Glomerular visceral epithelial cell (primary cell): ENCODE results near the gene CRABP1.

Source experiments
- DNase-seq: peaks from one replicate; pipeline ENCODE4 v3.0.0-alpha.2; 2016; ENCODE audit errors: extremely low spot score

Gene CRABP1

DNA sequence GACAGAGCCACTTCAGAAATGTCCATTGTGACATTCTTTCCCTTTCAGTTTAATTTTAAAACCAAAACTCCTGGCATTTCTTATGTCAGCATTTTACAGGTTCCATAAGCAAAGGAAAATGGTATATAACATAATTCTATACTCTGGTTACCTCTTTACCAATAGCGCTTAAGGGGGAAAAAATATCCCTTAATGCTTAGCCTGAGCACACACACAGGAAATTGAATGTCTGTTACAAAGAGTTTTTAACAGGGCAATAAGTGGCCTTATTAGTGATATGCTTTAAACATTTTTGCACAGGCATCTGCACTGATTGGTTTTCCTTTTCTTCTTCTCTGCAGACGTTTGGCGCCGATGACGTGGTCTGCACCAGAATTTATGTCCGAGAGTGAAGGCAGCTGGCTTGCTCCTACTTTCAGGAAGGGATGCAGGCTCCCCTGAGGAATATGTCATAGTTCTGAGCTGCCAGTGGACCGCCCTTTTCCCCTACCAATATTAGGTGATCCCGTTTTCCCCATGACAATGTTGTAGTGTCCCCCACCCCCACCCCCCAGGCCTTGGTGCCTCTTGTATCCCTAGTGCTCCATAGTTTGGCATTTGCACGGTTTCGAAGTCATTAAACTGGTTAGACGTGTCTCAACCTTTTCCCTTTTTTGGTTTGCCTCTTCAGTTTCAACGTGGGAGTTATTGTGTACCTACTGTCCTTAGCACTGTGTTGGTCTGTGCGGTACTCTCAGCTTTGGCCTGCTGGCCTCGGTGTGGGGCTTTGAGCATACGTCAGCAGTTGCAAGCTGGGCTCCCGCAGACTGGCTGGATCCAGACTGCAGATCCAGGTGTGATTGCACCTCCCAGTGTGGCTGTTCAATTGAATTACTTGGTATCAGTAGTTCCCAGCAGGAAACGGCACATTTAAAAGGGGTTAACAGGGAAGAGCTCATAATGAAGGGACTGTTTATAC, 7.7 kb downstream of the CRABP1 start:
- DNase-seq = no peak

DNA sequence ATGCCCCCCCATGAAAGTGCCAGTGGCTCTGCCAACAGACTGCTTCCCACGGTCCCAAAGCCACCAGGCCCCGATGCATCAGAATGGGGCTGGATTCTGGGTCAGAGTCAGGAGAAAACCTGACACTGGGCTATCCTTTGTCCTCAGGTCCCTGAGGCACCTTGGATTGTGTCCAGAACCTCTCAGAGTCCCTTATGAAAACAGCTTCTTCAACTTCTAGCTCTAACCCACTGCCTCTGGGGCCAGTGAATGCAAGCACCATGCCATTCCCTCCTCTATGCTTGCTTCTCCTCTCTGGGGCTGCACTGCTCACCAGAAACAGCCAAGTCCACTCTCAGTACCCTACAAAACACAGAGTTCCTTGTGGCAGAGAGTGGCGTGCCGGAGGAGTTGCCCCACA, 9.9 kb downstream of the CRABP1 start:
- no peak for DNase-seq

DNA sequence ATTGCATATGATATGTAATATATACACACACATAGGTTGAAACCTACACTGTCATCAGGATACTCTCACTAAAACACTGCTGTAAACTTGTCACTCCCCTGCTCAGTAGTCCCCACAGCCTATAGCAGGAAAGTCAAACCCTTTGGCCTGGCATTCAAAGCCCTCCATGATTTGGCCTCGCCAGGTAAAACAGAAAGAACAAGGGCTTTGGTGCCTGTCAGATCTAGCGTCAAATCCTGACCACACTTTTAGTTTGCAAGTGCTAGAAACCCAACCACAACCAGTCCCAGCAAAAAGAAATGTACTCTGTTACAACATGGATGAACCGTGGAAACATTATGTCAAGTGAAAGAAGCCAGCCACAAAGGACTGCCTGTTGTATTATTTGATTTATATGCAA, 11.4 kb downstream of the CRABP1 start:
- DNase-seq = no peak

- peak; percentile 22 for DNase-seq
These were observed 12.9 kb downstream of the CRABP1 start for GRCh38 chr15:78353093-78353492.

DNA sequence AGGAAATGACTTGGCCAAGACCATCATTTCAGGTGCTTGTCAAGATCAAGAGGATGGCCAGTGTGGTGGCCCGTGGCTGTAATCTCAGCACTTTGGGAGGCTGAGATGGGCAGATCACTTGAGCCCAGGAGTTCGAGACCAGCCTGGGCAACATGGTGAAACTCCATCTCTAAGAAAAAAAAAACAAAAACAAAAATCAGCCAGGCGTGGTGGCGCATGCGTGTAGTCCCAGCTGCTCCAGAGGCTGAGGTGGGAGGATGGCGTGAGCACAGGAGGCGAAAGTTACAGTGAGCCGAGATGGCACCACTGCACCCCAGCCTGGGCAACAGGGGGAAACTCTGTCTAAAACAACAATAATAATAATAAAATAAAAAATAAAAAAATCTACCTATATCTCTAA, 15.0 kb downstream of the CRABP1 start:
- no peak for DNase-seq

GRCh38 chr15:78358102-78358870, 18.1 kb downstream of the CRABP1 start:
- DNase-seq = no peak

DNA sequence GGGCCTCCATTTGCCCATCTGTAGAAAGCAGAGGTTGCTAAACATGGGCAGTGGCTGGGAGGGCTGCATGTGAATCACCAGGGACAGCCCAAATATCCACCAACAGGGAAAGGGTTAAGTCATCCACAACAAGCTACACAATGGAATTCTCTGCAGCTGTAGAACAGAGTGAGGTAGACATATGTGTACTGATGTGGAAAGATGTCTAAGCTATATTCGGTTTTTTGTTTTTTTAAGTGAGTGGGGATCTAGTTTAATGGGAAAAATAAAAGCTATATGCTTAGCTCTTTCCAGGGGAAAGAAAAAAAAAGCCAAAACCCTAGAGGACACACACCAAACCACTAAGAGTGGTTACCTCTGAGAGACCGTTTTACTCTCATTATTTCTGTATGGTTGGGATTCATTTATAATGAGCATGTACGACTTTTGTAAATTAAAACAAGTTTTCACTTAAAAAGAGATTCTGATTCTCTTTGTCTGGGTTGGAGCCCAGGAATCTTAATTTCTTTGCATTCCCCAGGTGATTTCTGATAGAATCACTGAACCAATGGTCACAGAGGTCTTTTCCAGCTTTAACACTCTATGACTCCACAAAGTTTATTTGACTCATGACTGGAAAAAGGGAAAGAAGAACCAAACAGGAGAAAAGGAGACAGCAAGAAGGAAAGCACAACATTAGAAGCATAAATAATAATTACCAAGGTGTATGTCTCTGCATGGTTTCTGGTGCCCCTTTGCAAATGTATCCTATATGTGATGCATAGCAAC, 19.1 kb downstream of the CRABP1 start:
- no peak for DNase-seq

GRCh38 chr15:78360367-78360801, 20.2 kb downstream of the CRABP1 start:
- DNase-seq = no peak

- DNase-seq = no peak
These were observed 21.0 kb downstream of the CRABP1 start for GRCh38 chr15:78360958-78361718.

GRCh38 chr15:78361771-78362506, 21.8 kb downstream of the CRABP1 start:
- no peak for DNase-seq

DNA sequence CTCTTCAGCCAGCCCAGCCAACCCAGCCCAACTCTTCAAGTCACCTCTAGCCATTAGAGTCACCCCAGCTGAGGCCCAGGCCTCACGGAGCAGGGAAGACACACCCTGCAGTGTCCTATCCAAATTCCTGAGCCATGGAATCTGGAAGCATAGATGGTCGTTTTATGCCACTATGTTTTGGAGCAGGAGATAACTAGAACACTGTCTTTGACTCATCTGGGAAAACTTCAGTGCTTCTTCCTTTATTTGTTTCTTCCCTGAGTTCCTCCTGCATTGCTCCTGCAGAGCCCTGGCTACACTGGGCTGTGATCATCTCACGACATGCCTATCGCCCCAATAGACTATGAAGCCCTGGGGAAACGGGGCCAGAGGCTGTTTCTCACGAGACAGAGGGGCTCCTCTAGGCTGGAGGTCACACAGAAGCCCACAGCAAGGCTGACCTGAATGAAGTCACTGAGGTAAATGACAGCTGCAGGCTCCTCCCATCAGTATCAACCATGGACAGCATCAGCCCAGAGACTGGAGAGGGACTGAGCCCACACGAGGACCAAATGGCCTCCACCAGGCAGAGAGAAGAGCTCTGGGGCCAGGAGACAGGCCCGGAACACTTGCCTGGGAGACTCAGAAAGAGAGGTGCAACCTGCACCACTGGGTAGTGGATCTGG, 22.7 kb downstream of the CRABP1 start:
- no peak for DNase-seq

DNA sequence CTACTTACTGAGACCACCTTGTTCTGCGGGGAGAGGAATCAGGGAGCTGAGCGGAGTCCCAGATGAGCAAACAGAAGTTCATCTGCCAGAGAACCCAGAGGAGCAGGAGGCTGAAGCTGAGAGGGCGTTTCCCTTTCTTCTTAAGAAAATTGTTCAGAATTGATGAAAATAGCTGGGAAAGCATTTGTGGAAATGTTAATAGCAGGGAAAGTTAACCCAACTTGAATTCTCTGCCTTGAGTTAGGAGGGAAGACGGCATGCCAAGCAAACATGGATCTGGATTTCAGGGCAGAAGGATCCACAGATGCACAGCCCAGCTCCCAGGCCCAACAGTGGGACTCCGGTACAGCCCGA, 23.2 kb downstream of the CRABP1 start:
- no peak for DNase-seq

DNA sequence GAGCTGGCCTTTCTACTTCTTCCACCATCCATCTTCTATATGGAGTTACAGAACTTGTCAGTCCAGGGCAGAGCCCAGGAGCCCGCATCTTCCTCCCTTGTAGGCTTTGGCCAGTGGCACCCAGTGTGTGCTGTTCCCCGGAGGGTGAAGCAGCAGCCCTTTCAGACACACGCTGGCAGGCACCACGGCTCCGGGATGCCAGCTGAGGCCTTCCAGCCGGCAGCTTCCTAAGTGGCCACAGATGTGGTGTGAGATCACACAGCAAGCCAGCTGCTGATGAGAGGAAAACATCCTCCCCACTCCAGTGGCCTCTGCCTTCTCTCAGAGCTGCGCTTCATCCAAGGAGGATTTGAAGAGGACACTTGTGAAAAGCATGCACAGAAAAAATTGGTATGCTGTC, 24.1 kb downstream of the CRABP1 start:
- DNase-seq = no peak

DNA sequence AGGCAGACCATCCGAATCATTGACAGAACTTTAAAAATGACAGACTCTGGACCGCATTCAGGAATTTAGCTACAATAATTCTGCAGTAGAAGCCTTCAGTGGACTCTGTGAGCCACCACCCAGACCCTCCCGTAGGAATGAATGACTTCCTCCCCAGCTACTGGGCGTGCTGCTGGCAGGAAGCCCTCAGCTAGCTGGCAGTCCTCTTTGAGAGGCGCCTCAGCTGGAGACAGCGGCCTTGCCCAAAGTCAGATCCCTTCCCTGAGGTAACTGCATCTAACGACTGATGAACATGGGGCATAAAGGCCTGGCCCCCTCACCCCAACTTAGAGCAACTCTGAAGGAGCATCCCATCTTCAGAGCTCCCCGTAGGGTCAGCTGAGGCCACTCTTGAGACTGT, 25.8 kb downstream of the CRABP1 start:
- DNase-seq = no peak

DNA sequence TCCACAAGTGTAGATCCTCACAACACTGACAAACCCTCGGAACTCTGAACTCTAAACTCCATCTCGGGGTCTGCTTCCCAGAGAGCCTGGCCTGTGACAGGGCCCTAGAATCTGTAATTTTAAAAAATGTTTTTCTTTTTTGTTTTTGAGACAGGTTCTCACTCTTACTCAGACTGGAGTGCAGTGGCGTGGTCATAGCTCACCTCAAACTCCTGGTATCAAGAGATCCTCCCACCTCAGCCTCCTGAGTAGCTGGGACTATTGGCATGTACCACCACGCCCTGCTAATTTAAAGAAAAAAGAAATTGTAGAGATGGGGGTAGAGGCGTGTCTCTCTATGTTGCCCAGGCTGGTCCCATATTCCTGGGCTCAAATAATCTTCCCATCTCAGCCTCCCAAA, 26.2 kb downstream of the CRABP1 start:
- no peak for DNase-seq

- no peak for DNase-seq
These were observed 28.5 kb downstream of the CRABP1 start for GRCh38 chr15:78368651-78369050.

GRCh38 chr15:78369161-78369560, 29.0 kb downstream of the CRABP1 start:
- DNase-seq = no peak

DNA sequence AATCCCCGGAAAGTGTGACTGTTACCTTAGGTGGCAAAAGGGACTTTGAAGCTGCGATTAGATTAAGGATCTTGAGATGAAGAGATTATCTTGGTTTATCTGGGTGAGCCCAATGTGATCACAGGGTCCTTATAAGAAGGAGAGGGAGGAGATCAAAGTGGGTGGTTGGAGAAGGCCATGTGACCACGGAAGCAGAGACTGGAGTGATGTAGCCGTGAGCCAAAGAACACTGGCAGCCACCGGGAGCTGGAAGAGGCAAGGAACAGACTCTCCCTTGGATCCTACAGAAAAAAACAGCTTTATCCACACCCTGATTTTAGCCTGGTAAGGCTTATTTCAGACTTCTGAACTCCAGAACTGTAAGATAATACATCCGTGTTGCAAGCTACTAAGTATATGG, 29.9 kb downstream of the CRABP1 start:
- DNase-seq = no peak

GRCh38 chr15:78372880-78373279, 32.7 kb downstream of the CRABP1 start:
- no peak for DNase-seq
